WI38 (cell line): ENCODE data around the gene FYN.
"Not testable (repeated sequence)": the region's sequence is repeated elsewhere in the genome, so short reads cannot be mapped to it uniquely, and the experiment has no call there.

Experiments
- H3K4me3 ChIP-seq: 2 replicates; pipeline ENCODE4 v1.5.1; 2011; ENCODE audit warnings: low read depth, mild to moderate bottlenecking, control low read depth, low read length
- CTCF ChIP-seq: IDR thresholded peaks from 2 replicates; pipeline ENCODE4 v1.5.1; 2012; ENCODE audit warnings: low read depth, mild to moderate bottlenecking, control low read depth, low read length

The FYN gene

GRCh38 chr6:111838749-111839484, 34.3 kb downstream of the FYN start:
- TF ChIP-seq CTCF, result no peak
- H3K4me3 ChIP-seq, result no peak overlapping the region

DNA sequence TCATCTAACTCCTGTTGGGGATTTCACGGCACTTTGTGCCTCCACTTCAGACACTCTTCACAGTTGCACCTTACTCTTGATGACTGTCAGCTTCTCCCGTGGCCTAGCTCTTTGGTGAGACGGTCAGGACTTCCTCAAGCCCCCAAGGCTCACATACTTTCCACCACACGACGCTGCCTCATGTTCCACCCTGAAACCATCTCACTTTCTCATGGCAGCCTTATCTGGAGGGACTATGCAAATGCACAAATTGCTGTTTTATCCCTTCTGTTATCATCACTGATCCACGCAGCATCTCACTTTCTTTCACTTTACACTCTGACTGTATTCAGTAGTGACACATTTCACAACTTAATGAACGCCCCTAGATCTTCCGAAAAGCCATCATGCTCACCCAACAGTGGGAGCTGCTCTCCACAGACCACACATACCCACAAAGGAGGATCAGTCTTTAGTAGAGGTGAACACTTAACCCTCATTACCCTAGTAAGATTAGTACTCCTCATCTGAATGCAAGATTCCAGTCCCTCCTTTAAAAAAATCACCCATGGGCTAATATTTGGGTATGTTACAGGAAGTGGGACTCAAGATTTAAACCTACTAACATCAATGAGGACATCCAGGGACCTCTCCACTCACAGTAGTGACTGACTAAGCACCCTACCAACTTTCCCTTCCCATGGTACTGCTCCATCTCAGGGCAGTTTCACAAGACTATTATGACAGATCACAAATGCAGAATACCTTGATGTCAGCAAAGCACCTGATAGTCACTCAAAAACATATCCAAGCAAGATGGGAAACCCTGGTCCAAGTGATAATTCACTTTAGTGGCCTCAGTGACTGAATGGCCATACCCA, 35.4 kb downstream of the FYN start:
- TF ChIP-seq CTCF, result no peak
- no peak overlapping the region for H3K4me3 ChIP-seq

DNA sequence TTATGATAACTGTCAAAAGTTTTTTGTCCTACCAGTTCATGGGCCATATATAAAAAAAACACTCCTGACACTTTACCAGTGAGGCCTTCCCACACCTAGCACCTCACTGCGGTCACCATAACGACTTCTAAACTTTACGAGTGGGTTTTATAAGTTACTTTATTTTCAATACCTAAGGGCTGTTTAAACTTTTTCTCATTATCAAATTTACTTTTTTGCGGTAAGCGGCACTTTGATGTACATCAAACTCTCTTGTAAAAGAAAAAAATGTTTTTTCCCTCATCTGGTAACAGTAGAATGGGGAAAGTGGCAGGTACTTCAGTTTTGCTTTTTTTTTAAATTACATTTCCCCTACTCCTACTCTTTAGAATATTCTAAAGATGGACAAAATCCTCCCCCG, 36.2 kb downstream of the FYN start:
- TF ChIP-seq CTCF, result no peak
- H3K4me3 ChIP-seq, result no peak overlapping the region

DNA sequence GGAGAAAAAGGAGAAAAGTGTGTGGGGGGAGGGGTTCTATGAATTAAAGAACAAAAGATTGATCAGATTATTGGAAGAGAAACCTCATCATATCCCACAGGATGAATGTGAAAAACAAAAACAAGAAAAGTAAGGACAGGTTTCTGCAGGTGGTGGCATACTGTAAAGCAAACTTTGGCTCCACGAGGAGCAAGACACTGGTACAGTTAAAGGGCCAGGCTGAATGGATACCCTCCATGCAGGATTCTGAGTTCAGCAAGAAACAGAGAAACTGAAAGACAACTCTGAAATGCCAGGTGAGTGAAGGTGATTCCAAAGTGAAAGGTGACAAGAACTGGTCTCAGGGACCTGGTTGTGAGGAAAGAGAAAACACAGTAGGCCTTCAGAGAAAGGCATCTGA, 37.4 kb downstream of the FYN start:
- no peak for TF ChIP-seq CTCF
- H3K4me3 ChIP-seq, result no peak overlapping the region

GRCh38 chr6:111835398-111835797, 37.9 kb downstream of the FYN start:
- H3K4me3 ChIP-seq, result not testable (repeated sequence)

DNA sequence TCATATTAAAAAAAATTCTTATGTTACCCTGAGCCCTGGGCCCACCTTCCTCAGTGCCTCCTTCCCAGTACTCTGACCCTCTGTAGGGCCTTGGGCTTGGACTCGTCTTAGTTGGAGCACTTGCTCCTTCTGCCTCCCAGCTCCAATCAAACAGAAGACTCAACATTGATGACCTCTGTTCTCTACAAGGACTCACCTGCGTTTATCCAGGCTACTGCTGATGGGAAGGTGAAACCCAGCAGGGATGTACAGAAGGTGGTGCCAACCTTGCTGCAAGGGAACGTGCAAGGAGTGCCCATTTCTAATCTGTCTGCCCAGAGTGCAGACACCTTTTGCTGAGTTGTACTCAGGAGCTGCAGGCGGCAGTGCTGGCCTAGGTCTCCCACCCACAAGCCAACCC, 38.9 kb downstream of the FYN start:
- TF ChIP-seq CTCF, result no peak
- no peak overlapping the region for H3K4me3 ChIP-seq

DNA sequence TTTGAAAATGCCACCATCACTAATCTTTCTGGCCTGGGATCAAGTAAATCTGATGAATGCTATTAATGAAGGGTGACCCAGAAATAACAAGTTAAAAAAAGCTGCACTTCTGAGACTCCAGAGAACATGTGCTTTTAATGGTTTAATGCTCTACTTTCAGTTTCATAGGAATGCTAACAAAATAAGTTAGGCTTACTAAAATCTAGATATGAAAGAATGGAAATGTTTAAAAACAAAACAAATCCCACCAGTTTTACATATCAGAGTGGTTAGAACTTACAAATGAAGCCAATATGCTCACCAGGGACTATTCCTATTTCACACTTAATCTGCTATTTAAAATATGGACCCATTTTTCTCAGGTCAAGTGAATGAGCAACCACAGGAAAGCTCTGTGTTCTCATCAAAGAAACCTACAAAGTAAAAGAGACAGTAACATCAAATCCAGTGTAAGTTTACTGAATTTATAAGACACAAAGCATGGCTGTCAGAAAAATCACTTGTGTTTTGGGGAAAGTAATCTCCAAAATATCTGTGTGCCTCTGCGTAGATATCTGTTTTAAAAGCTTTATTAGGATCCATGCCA, 40.3 kb downstream of the FYN start:
- no peak overlapping the region for H3K4me3 ChIP-seq
- no peak for TF ChIP-seq CTCF
